ENCODE data around the gene UBE2N.

GRCh38 chr12:93441617-93442410 is at the start of gene UBE2N:
- TF ChIP-seq CTCF (conservative IDR thresholded peaks at IDR 0.05; ENCODE audit: low read length) (no peak), EZH2phosphoT487 (IDR thresholded peaks at IDR 0.05; ENCODE audit: borderline replicate concordance) (no peak)

Measured in Loucy (cell line).